LNCaP clone FGC (cell line): ENCODE data around the gene EIF4E1B.

Experiments
- DNase-seq: peaks from one replicate; pipeline ENCODE4 v3.0.0-alpha.2; 2011; ENCODE audit warnings: low read depth
- H3K4me3 ChIP-seq: 2 replicates; pipeline ENCODE4 v1.5.1; 2011; ENCODE audit warnings: mild to moderate bottlenecking, low read depth, low read length, control low read depth
- CTCF ChIP-seq: IDR thresholded peaks from 2 replicates; pipeline ENCODE4 v1.5.1; 2012; ENCODE audit warnings: mild to moderate bottlenecking; ENCODE audit not compliant: control insufficient read depth, insufficient read depth; ENCODE audit errors: extremely low read depth

Gene EIF4E1B

GRCh38 chr5:176625966-176626875, 4.3 kb upstream of the EIF4E1B start:
- no peak overlapping the region for H3K4me3 ChIP-seq
- no peak for TF ChIP-seq CTCF
- no peak for DNase-seq

- TF ChIP-seq CTCF, result no peak
- DNase-seq, result no peak
- no peak overlapping the region for H3K4me3 ChIP-seq
Measured at GRCh38 chr5:176626876-176627236, 3.6 kb upstream of the EIF4E1B start.

GRCh38 chr5:176627582-176627981, 2.9 kb upstream of the EIF4E1B start:
- no peak for TF ChIP-seq CTCF
- H3K4me3 ChIP-seq, result no peak overlapping the region
- no peak for DNase-seq

DNA sequence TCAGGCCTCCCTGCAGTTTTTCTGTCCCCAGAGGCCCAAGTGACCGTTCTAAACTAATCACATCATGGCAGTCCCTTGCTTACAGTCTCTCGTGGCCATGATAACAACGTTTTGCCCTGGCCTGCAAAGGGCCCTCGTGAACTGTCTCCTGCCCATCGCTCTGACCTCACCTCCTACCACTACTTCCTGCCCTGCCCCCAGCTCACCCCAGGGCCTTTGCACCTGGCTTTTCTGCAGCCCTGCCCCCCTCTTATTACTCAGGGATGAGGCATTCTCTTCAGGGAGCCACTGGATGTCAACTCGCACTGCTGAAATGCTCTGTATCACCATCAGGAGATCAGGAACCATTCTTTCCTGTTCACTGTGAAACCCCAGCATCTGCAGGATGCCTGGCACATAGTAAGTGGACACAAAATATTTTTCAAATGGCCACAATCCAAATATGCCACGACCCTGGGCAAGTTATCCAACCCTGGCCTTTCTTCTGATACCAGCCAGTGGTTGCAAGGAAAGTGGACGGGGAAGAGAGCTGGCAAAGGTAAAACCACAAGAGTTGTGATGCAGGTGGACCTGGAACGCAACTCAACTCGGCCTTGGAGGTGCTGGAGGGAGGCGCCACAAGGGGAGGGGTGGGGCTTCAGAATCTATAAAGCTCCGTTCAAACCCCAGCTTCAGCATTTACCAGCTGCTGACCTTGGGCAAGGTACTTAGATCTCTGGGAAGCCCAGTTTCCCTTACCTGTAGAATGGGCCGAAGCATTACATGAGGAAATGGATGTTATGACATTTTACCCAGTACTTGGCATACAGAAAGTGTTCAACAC, 1.9 kb upstream of the EIF4E1B start:
- DNase-seq, result no peak
- TF ChIP-seq CTCF, result no peak
- H3K4me3 ChIP-seq, result no peak overlapping the region

GRCh38 chr5:176629317-176629852, 1.1 kb upstream of the EIF4E1B start:
- DNase-seq, result no peak
- no peak for TF ChIP-seq CTCF
- H3K4me3 ChIP-seq, result no peak overlapping the region

- no peak for TF ChIP-seq CTCF
- H3K4me3 ChIP-seq, result peak overlapping the region; percentile 36
- no peak for DNase-seq
Measured at GRCh38 chr5:176630681-176631222, 277 bp downstream of the EIF4E1B start.
